Fibroblast of skin of left quadriceps (primary cell): ENCODE measurements around the gene LILRA5.
"Not testable (repeated sequence)": the region's sequence is repeated elsewhere in the genome, so short reads cannot be mapped to it uniquely, and the experiment has no call there.

Experiments
- DNase-seq, 2 experiments: peaks; one replicate each; pipeline ENCODE4 v3.0.0-alpha.2; 2013; ENCODE audit warnings: low read depth in 2 of 2

LILRA5 gene

DNA sequence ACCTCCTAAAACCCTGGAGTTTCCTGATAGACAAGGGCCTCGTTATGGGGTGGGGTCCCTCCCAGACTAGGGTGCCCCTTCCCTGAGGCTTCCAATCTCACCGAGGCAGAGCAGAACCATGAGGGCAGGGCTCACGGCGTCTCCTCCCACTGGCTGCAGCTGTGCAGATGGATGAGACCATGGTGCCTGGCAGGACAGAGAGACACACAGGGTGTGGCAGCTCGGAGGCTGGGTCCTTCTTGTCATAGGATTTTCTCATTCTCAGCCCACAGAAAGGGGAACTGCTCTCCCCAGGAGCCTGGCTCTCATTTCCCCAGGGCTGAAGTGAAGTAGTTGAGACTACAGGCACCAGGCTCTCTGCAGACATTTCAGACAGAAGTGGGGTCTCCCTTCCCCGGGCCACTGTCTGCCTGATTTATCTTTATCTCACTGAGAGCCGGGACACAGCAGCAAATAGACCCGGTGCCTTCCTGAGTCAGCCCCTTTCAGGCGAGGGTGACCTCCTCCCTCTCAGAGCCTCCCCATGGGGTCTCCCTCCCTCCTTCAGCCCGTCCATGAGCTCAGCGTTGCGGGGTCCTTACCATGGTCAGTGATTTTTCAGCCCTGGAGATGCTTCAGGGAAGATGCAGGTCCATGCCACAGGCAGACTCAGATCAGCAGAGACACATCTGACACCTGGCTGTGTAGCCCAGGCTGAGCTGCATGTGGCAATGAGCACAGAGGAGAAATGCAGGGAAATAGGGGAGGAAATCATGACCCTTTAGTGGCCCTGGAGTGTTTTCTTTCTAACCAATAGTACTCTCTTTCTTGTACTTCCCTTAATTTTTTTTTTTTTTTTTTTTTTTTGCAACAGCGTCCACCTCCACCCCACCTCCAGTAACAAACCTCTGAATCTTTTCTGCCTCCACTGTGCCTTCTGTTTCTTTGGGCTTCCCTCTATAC lies at the start of gene LILRA5:
Gene LILRA5, minus strand, starts transcription at position 731 of the 942 bp plus-strand sequence. Its CDS starts 147 bp downstream, at position 584.
- DNase-seq = no peak

- DNase-seq = not testable (repeated sequence)
These were observed 48.9 kb upstream of the LILRA5 start for GRCh38 chr19:54361680-54362422.

GRCh38 chr19:54359149-54359820 lies 46.3 kb upstream of the LILRA5 start:
- not testable (repeated sequence) for DNase-seq

DNA sequence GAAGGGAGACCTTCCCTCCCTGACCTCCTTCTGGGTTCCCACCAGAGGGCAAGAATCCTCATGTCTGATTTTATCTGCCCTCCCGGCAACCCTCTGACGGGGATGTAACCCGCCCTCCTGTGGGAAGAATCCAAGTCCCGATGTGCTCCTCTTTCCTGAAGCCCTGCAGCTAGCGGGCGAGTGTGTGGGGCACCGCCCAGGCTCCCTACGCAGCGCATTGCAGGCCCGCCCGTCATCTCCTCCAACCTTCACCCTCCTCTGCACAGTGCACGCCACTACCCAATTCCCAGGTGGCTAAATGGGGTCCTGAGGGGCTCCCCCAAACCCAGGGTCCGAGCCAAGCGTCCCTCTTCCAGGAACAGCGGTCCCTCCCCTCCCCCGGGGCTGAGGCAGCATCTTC lies 44.4 kb upstream of the LILRA5 start:
- DNase-seq = no peak

GRCh38 chr19:54356444-54357056 lies 43.6 kb upstream of the LILRA5 start:
- no peak for DNase-seq

GRCh38 chr19:54355675-54356074 lies 42.7 kb upstream of the LILRA5 start:
- no peak for DNase-seq

DNA sequence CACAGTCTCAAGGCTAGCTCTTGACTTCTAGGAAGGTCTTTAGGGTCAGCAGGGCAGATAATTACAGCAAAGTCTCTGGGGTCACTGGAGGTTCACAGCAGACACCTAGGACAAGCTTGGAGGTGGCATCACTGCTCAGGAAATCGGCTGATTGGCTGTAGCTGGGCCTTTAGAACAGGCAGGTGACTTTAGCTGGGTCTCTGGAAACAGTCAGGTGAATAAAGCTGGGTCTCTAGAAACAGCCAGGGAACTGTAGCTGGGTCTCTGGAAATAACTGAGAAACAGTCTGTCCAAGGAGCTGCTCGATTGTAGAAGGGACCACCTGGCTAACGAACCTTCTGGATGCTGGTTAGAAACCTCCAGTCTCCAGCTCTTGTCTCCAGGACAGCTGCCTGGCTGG lies 41.8 kb upstream of the LILRA5 start:
- DNase-seq = no peak

- no peak for DNase-seq
These were observed 39.6 kb upstream of the LILRA5 start for GRCh38 chr19:54352546-54352945.

- no peak for DNase-seq
These were observed 39.1 kb upstream of the LILRA5 start for GRCh38 chr19:54352041-54352440.

DNA sequence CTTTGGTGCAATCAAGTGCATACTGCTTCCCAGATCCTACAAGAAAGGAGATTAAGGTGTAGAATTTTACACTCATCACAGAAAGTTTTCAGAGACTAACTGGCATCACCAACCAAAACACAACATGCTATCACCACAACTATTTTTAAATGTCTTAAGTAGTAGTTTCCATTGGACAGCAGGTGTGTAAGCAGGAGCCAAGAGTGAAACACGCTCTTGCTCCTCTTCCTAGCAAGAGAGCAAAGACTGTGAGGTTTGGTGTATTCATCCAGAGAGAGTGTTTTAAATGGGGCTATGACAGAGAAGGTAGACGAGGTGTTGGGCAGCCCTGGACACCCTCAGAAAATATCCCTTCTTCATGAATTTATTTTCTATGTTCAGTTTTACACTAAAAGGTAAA lies 38.5 kb upstream of the LILRA5 start:
- DNase-seq = no peak

DNA sequence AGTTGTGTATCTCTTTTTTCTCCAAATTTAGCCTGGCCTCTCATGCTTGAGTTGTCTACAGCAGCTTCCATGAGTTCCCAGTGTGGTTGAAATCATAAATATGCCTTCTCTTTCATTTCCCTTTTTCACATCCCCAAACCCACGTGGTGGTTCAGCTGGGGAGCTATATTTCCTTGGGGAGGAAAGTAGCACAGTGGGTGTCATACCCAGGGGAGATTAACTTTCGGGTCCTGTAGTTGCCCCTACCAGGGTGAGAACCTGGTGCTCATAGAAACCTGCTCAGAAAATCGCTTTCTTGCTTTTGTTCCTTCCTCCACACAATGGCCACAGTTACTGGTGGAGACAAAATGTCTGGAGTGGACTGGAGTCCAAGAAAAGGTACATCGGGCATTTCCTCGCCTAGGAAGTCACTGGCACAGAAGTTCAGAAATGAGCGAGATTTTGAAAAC lies 33.0 kb upstream of the LILRA5 start:
- DNase-seq = no peak

DNA sequence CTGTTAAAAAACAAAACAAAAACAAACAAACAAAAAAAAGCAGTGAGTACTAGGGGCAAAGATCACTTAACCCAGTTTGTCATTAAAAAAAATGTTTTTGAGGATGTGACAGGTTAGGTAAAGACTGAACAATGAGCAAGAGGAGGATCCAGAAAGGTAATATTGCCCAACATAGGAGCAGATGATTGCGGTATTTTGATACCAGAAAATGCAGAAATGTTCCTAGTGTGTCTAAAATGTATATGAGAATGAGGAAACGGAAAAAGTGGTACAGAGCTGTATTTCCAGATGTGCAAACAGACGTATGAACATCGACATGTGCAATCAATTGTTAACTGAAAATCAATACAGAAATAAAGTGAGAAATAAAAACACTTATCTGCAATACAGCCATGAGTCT lies 30.9 kb upstream of the LILRA5 start:
- DNase-seq = no peak

- no peak for DNase-seq
These were observed 28.3 kb upstream of the LILRA5 start for GRCh38 chr19:54341295-54341694.

DNA sequence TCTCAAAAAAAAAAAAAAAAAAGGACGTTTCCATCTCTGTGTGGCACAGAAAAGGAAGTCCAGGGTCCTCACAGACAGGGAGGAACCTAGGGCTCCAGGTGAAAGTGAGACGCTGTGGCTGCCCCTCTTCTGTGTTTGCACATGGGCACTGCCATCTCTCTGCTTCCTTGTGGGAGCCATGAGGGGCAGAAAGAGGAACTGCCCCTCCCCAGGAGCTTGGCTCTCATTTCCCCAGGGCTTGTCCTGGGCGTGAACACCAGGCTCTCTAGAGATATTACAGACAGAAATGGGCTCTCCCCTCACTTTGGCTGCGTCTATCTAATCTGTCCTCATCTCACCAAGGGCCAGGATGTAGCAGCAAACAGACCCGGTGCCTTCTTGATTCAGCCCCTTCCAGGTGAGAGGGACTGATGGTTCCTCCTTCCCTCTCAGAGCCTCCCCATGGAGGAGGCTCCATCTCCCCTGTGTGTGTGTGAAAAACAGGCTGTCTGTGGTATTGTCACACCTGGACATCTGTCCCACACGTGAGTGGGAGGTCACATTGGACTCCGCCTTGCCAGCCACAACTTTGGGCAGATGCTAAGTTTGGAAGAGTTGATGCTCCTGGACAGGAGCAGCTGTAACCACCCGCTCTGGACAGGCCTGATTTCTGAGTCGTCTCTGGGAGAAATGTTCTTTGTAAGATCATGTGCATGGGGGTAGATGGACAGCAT lies 26.8 kb upstream of the LILRA5 start:
- no peak for DNase-seq

DNA sequence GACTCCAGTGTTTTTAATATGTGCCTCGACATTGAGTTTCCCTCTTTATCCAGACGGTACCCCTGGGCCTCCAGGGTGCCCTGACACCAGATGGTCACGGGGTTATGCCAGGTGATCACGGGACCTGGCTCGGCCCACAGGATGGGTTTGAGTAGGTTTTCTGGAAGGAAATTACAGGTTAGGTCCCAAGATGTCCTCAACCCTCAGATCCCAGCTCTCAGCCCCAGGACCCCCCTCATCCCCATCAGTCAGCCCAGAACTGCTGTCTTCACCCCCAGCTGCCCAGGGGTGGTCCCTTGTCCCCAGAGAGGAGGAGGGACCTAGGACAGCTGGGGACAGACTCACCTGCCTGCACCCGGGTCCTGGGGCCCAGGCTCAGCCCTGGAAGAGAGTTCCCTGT lies 25.6 kb upstream of the LILRA5 start:
- DNase-seq = no peak

- DNase-seq = no peak
These were observed 24.9 kb upstream of the LILRA5 start for GRCh38 chr19:54337858-54338230.

GRCh38 chr19:54336893-54337857 lies 24.2 kb upstream of the LILRA5 start:
- DNase-seq = no peak

GRCh38 chr19:54335979-54336892 lies 23.3 kb upstream of the LILRA5 start:
- DNase-seq = no peak

DNA sequence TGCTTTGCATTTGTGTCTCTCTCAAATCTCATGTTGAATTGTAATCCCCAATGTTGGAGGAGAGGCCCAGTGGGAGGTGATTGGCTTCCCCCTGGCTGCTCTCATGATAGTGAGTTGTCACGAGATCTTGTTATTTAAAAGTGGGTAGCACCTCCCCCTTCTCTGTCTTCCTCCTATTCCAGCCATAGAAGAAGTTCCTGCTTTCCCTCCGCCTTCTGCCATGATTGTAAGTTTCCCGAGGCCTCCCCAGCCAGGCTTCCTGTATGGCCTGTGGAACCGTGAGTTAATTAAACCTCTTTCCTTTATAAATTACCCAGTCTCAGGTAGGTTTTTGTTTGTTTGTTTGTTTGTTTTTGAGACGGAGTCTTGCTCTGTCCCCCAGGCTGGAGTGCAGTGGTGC lies 22.2 kb upstream of the LILRA5 start:
- no peak for DNase-seq
